Measurements from ENCODE around the gene SDF4. TPM values are rescaled to one million over a fixed set of nuclear protein-coding genes. Genes with fewer than 3 reads are reported as not detected.
"Not testable (repeated sequence)": the region's sequence is repeated elsewhere in the genome, so short reads cannot be mapped to it uniquely, and the experiment has no call there.

SDF4 gene
- total and polyA plus RNA-seq, 11 donors, result 102 to 212 (median 120) TPM

- Histone ChIP-seq H3K9me3 (peaks cover 0 to 17% (median 0%) of the 10 kb centered on the region in 12 donors), H3K27ac (no peak overlapping the region), H3K4me3 (no peak overlapping the region), H3K36me3 (no peaks in the 10 kb centered on the region), H3K4me1 (peaks cover 0 to 13% (median 8%) of the 10 kb centered on the region in 12 donors), H3K27me3 (peaks cover 0 to 17% (median 5%) of the 10 kb centered on the region in 9 donors)
- intact Hi-C loops (cut with DNase I), result loop anchor here in 1 of 10 donors (5.0 kb wide), 1 partner anchor 40 kb away; no protein-coding TSS in a partner anchor
- TF ChIP-seq POLR2A (IDR thresholded peaks at IDR 0.05), result no peak
- WGBS, 4 donors, result 91 to 96% (median 91%) methylated on average over 25 to 48 of the region's 48 CpGs
- peak in 4 of 5 donors; percentile 5 to 54 (median 22) for DNase-seq
- ATAC-seq, result peak in 1 of 4 donors; percentile 5
These were observed 34.0 kb downstream of the SDF4 start for GRCh38 chr1:1197551-1198422.

GRCh38 chr1:1197188-1197500, 34.7 kb downstream of the SDF4 start:
- peaks cover 0 to 13% (median 8%) of the 10 kb centered on the region in 12 donors for H3K4me1 ChIP-seq
- WGBS, 4 donors, result 86 to 95% (median 91%) methylated on average over 4 to 8 of the region's 8 CpGs

GRCh38 chr1:1196431-1197187, 35.2 kb downstream of the SDF4 start:
- DNase-seq, result peak in 4 of 5 donors; percentile 5 to 54 (median 14)
- H3K4me3 ChIP-seq, result no peak overlapping the region
- H3K27ac ChIP-seq, result no peak overlapping the region
- intact Hi-C loops (cut with DNase I), result loop anchor here in 1 of 10 donors (5.0 kb wide), 1 partner anchor 39 kb away; no protein-coding TSS in a partner anchor
- H3K27me3 ChIP-seq, result peaks cover 0 to 15% (median 5%) of the 10 kb centered on the region in 9 donors
- no peak for ATAC-seq
- peaks cover 0 to 13% (median 8%) of the 10 kb centered on the region in 12 donors for H3K4me1 ChIP-seq
- H3K9me3 ChIP-seq, result peaks cover 0 to 17% (median 0%) of the 10 kb centered on the region in 12 donors
- H3K36me3 ChIP-seq, result no peaks in the 10 kb centered on the region
- WGBS, 4 donors, result 69 to 85% (median 77%) methylated on average over 11 to 13 of the region's 13 CpGs
- no peak for TF ChIP-seq POLR2A (IDR thresholded peaks at IDR 0.05)
- no peak for TF ChIP-seq CTCF (IDR thresholded peaks at IDR 0.05)

More at GRCh38 chr1:1197188-1197500, 34.7 kb downstream of the SDF4 start:
- Histone ChIP-seq H3K4me3 (no peak overlapping the region), H3K27ac (no peak overlapping the region), H3K27me3 (peaks cover 0 to 15% (median 5%) of the 10 kb centered on the region in 9 donors), H3K9me3 (peaks cover 0 to 17% (median 0%) of the 10 kb centered on the region in 12 donors), H3K36me3 (no peaks in the 10 kb centered on the region)
- ATAC-seq (no peak), DNase-seq (peak in 1 of 5 donors; percentile 27)
- no peak for TF ChIP-seq POLR2A (IDR thresholded peaks at IDR 0.05)
- TF ChIP-seq CTCF (IDR thresholded peaks at IDR 0.05), result no peak
- intact Hi-C loops (cut with DNase I), result loop anchor here in 1 of 10 donors (5.0 kb wide), 1 partner anchor 40 kb away; no protein-coding TSS in a partner anchor

- not testable (repeated sequence) for H3K36me3 ChIP-seq, H3K27ac ChIP-seq, H3K4me3 ChIP-seq, H3K4me1 ChIP-seq, H3K27me3 ChIP-seq, ATAC-seq
- 81 to 96% (median 92%) methylated on average over 6 of the region's 6 CpGs for WGBS, 4 donors
- intact Hi-C loops (cut with DNase I), result loop anchor here in 1 of 10 donors (5.0 kb wide), 1 partner anchor 38 kb away; no protein-coding TSS in a partner anchor
- peaks cover 0 to 17% (median 0%) of the 10 kb centered on the region in 12 donors for H3K9me3 ChIP-seq
- peak in 1 of 5 donors; percentile 3 for DNase-seq
These were observed 36.1 kb downstream of the SDF4 start for GRCh38 chr1:1195726-1196125.

Measured in heart left ventricle (tissue), 16 donors.